HL-60 (cell line): Measurements from ENCODE around the gene MDFIC.
A peak's percentile ranks its signal among the peaks of the same experiment; 100 is the strongest.

Experiments used
- DNase-seq, 2 experiments: peaks; one replicate each; pipeline ENCODE4 v3.0.0-alpha.2; 2010 to 2020; ENCODE audit warnings: low read depth in 1 of 2, low spot score in 1 of 2
- H3K27ac ChIP-seq: fragments of 250-450 bp; sonication (Bioruptor Pico); replicated peaks from 2 replicates; pipeline ENCODE4 v1.5.1; 2020; ENCODE audit warnings: mild to moderate bottlenecking, moderate library complexity
- H3K27me3 ChIP-seq: fragments of 250-450 bp; sonication (Bioruptor Pico); 2 replicates; pipeline ENCODE4 v1.5.1; 2021; ENCODE audit warnings: mild to moderate bottlenecking, moderate library complexity; ENCODE audit not compliant: insufficient read depth, poor library complexity, severe bottlenecking
- H3K4me3 ChIP-seq: replicated peaks from 2 replicates; pipeline ENCODE4 v1.5.1; 2011; ENCODE audit warnings: mild to moderate bottlenecking, control low read depth, low read length; ENCODE audit not compliant: insufficient read depth
- GABPA ChIP-seq: IDR thresholded peaks from 2 replicates; pipeline ENCODE4 v1.6.1; 2012; ENCODE audit warnings: low read depth
- POLR2AphosphoS5 ChIP-seq: IDR thresholded peaks from 2 replicates; pipeline ENCODE4 v1.6.1; 2012; ENCODE audit warnings: low read depth
- SPI1 ChIP-seq: IDR thresholded peaks from 2 replicates; pipeline ENCODE4 v1.6.1; 2012; ENCODE audit warnings: low read depth, mild to moderate bottlenecking, borderline replicate concordance
- TF ChIP-seq, protein P1 (sequence below): IDR thresholded peaks from one replicate; pipeline ENCODE4 v1.5.1; 2011; ENCODE audit warnings: low read length, control low read depth, inconsistent platforms; ENCODE audit not compliant: insufficient read depth
- TF ChIP-seq, protein P2 (sequence below): IDR thresholded peaks from 2 replicates; pipeline ENCODE4 v1.6.1; 2012; ENCODE audit warnings: low read depth; ENCODE audit not compliant: insufficient replicate concordance

The MDFIC gene

DNA sequence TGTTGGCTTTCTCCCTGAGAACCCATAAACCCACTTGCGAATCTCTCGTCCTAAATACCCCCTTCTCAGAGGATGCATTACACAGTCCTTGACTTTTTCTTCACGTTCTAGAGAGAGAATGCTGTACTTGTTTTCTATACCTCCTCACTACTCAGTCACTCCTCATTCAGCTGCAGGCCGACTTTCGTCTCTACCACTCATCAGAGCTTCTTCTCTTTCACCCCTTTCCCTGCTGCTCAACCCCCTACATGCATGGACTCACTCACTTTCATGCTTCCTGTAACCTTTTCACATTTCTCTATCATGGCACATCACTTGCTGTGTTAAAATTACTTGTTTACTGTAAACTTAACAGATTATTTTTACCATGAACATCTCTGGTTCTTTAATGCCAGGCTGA, 19.8 kb downstream of the MDFIC start:
- TF ChIP-seq, protein P1, sequence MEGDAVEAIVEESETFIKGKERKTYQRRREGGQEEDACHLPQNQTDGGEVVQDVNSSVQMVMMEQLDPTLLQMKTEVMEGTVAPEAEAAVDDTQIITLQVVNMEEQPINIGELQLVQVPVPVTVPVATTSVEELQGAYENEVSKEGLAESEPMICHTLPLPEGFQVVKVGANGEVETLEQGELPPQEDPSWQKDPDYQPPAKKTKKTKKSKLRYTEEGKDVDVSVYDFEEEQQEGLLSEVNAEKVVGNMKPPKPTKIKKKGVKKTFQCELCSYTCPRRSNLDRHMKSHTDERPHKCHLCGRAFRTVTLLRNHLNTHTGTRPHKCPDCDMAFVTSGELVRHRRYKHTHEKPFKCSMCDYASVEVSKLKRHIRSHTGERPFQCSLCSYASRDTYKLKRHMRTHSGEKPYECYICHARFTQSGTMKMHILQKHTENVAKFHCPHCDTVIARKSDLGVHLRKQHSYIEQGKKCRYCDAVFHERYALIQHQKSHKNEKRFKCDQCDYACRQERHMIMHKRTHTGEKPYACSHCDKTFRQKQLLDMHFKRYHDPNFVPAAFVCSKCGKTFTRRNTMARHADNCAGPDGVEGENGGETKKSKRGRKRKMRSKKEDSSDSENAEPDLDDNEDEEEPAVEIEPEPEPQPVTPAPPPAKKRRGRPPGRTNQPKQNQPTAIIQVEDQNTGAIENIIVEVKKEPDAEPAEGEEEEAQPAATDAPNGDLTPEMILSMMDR: no peak
- no peak for TF ChIP-seq SPI1
- TF ChIP-seq POLR2AphosphoS5: no peak
- TF ChIP-seq, protein P2, sequence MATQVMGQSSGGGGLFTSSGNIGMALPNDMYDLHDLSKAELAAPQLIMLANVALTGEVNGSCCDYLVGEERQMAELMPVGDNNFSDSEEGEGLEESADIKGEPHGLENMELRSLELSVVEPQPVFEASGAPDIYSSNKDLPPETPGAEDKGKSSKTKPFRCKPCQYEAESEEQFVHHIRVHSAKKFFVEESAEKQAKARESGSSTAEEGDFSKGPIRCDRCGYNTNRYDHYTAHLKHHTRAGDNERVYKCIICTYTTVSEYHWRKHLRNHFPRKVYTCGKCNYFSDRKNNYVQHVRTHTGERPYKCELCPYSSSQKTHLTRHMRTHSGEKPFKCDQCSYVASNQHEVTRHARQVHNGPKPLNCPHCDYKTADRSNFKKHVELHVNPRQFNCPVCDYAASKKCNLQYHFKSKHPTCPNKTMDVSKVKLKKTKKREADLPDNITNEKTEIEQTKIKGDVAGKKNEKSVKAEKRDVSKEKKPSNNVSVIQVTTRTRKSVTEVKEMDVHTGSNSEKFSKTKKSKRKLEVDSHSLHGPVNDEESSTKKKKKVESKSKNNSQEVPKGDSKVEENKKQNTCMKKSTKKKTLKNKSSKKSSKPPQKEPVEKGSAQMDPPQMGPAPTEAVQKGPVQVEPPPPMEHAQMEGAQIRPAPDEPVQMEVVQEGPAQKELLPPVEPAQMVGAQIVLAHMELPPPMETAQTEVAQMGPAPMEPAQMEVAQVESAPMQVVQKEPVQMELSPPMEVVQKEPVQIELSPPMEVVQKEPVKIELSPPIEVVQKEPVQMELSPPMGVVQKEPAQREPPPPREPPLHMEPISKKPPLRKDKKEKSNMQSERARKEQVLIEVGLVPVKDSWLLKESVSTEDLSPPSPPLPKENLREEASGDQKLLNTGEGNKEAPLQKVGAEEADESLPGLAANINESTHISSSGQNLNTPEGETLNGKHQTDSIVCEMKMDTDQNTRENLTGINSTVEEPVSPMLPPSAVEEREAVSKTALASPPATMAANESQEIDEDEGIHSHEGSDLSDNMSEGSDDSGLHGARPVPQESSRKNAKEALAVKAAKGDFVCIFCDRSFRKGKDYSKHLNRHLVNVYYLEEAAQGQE: no peak
- TF ChIP-seq GABPA: no peak
- no peaks in the 10 kb centered on the region for H3K27me3 ChIP-seq
- no peak for DNase-seq
- H3K4me3 ChIP-seq: no peak overlapping the region
- H3K27ac ChIP-seq: no peak overlapping the region

DNA sequence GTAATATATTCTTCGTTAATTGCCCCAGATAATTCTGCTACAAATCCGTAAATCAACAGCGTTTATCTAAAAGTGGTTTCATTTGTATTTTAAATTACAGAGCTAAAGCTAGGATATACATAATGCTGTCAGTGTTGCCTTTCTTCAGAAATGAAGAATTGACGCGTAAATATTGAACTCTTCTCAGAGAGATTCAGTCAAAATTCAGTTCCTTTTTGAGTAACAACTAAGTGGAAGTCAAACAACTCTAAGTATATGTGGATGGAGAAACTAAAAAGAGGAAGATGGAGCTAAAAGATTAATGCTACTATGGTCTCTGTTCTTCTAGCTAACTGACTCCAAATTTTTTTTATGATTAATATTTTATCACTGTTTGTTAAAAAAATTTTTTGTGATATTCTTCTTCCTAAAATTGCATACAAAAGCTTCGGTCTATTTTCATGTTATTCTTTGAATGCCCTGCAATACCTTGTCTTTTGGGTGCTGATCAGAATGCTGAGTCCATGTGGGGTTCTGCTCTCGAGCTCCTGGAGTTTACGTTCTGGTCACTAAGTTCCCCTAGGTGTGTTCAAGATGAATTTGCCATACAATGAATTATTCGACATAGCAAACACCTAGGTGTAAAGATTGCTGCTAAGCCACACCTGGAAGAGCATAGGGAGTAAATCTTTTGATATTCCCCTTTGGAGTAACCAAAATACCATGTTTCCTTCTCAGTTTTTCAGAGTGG, 20.7 kb downstream of the MDFIC start:
- TF ChIP-seq POLR2AphosphoS5 (no peak), GABPA (no peak), SPI1 (peak; percentile 76)
- TF ChIP-seq, protein P1: no peak
- TF ChIP-seq, protein P2: no peak
- Histone ChIP-seq H3K4me3 (no peak overlapping the region), H3K27ac (no peak overlapping the region), H3K27me3 (no peaks in the 10 kb centered on the region)
- DNase-seq: no peak

DNA sequence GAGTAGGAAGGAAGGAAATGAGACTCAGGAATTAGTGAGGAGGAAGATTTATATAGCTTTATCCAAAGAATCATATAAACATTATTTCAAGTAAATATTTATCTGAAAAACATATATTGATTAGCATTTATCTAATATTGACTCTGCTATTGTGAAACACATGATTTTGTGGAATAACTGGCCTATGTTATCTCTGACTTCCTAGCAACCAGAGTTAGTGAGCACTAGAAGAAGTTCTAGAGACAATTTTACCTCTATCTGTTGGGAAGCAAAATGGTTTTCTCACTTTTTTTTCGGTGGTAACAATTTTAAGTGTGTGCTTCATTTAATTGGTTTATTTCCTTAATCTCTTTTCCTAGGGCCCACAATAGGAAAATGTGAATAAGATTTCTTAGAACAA, 21.6 kb downstream of the MDFIC start:
- no peak for DNase-seq
- H3K27me3 ChIP-seq: no peaks in the 10 kb centered on the region
- no peak overlapping the region for H3K27ac ChIP-seq
- TF ChIP-seq, protein P1: no peak
- TF ChIP-seq, protein P2: no peak
- TF ChIP-seq POLR2AphosphoS5: no peak
- TF ChIP-seq SPI1: no peak
- no peak for TF ChIP-seq GABPA
- no peak overlapping the region for H3K4me3 ChIP-seq
